Muscle of back (tissue), 13 donors: ENCODE results near the gene PLOD2. TPM values are rescaled to one million over a fixed set of nuclear protein-coding genes. Genes with fewer than 3 reads are reported as not detected.

Experiments used
- DNase-seq, 3 donors: peaks; one replicate each; pipeline versions ENCODE4 v3.0.0 to v3.0.0-alpha.2; 2013
- long read RNA-seq, 9 donors: transcript quantifications; one replicate each; lab custom pipeline, GENCODE V29; 2026
- polyA plus RNA-seq, 10 donors: library from polyadenylated mRNA; unstranded; fragments of 120-200 nt; gene quantifications; one replicate each; pipeline ENCODE4 v1.2.1, GENCODE V29; 2013; ENCODE audit not compliant: insufficient read length in 10 of 10

PLOD2 gene
- 10 to 100 TPM; 14.0 to 39.2 (median 27.2) TPM for polyA plus RNA-seq
- long read RNA-seq, donor 1, partial matches to known transcripts, result 0 of 4 reads
- long read RNA-seq, donor 1, other reads (novel, unspliced or antisense), result 0 of 4 reads
- long read RNA-seq, donor 2, partial matches to known transcripts, result 0 of 1 reads
- long read RNA-seq, donor 2, other reads (novel, unspliced or antisense), result 0 of 1 reads
- long read RNA-seq, donor 3, result 0 reads
- long read RNA-seq, donor 4, partial matches to known transcripts, result 0 of 2 reads
- long read RNA-seq, donor 4, other reads (novel, unspliced or antisense), result 0 of 2 reads
- long read RNA-seq, donor 5, partial matches to known transcripts, result 0 of 3 reads
- long read RNA-seq, donor 5, other reads (novel, unspliced or antisense), result 0 of 3 reads
- long read RNA-seq, donor 6, partial matches to known transcripts, result 0 of 2 reads
- long read RNA-seq, donor 6, other reads (novel, unspliced or antisense), result 0 of 2 reads
- long read RNA-seq, donor 7, partial matches to known transcripts, result 0 of 3 reads
- long read RNA-seq, donor 7, other reads (novel, unspliced or antisense), result 0 of 3 reads
- long read RNA-seq, donor 8, partial matches to known transcripts, result 0 of 4 reads
- long read RNA-seq, donor 8, other reads (novel, unspliced or antisense), result 0 of 4 reads
- long read RNA-seq, donor 9, partial matches to known transcripts, result 0 of 1 reads
- long read RNA-seq, donor 9, other reads (novel, unspliced or antisense), result 0 of 1 reads

- peak; percentile 84 to 93 (median 89) for DNase-seq
Measured at GRCh38 chr3:146160964-146161662, at the start of gene PLOD2. TSS of gene PLOD2 (minus strand) at chr3:146161184. CDS start at chr3:146160989, 195 bp downstream.

- no peak for DNase-seq
Measured at GRCh38 chr3:146209371-146209770, 48.4 kb upstream of the PLOD2 start.

GRCh38 chr3:146203776-146204175 lies 42.8 kb upstream of the PLOD2 start:
- DNase-seq, result peak in 1 of 3 donors; percentile 41

GRCh38 chr3:146200461-146201220 lies 39.7 kb upstream of the PLOD2 start:
- no peak for DNase-seq

GRCh38 chr3:146199762-146200161 lies 38.8 kb upstream of the PLOD2 start:
- no peak for DNase-seq

- DNase-seq, result no peak
Measured at GRCh38 chr3:146196789-146197188, 35.8 kb upstream of the PLOD2 start.

- DNase-seq, result no peak
Measured at GRCh38 chr3:146195605-146196004, 34.6 kb upstream of the PLOD2 start.

- no peak for DNase-seq
Measured at GRCh38 chr3:146195030-146195429, 34.0 kb upstream of the PLOD2 start.

- DNase-seq, result peak; percentile 20 to 68 (median 31)
Measured at GRCh38 chr3:146191051-146191450, 30.1 kb upstream of the PLOD2 start.

- DNase-seq, result peak; percentile 45 to 72 (median 50)
Measured at GRCh38 chr3:146189519-146190173, 28.7 kb upstream of the PLOD2 start.

- DNase-seq, result peak in 2 of 3 donors; percentile 28 to 60
Measured at GRCh38 chr3:146187334-146187950, 26.5 kb upstream of the PLOD2 start.

GRCh38 chr3:146184241-146185015 lies 23.4 kb upstream of the PLOD2 start:
- peak in 1 of 3 donors; percentile 7 for DNase-seq

GRCh38 chr3:146181216-146181615 lies 20.2 kb upstream of the PLOD2 start:
- DNase-seq, result no peak

- DNase-seq, result no peak
Measured at GRCh38 chr3:146180376-146180775, 19.4 kb upstream of the PLOD2 start.

- peak in 1 of 3 donors; percentile 71 for DNase-seq
Measured at GRCh38 chr3:146178006-146178689, 17.2 kb upstream of the PLOD2 start.

GRCh38 chr3:146177519-146177918 lies 16.5 kb upstream of the PLOD2 start:
- DNase-seq, result peak in 1 of 3 donors; percentile 60

GRCh38 chr3:146177072-146177471 lies 16.1 kb upstream of the PLOD2 start:
- DNase-seq, result no peak

- no peak for DNase-seq
Measured at GRCh38 chr3:146172586-146172985, 11.6 kb upstream of the PLOD2 start.

GRCh38 chr3:146170591-146170990 lies 9.6 kb upstream of the PLOD2 start:
- no peak for DNase-seq
